VCaP (cell line): Measurements from ENCODE around the gene TOGARAM1.

ENCODE experiments used
- H3K27ac ChIP-seq: fragments of 450-650 bp; 2 replicates; pipeline ENCODE4 v1.5.1; 2017
- TF ChIP-seq, protein P1 (sequence below): fragments of 450-650 bp; conservative IDR thresholded peaks from 2 replicates; pipeline ENCODE4 v1.5.1; 2017; ENCODE audit warnings: mild to moderate bottlenecking, moderate library complexity

The TOGARAM1 gene

DNA sequence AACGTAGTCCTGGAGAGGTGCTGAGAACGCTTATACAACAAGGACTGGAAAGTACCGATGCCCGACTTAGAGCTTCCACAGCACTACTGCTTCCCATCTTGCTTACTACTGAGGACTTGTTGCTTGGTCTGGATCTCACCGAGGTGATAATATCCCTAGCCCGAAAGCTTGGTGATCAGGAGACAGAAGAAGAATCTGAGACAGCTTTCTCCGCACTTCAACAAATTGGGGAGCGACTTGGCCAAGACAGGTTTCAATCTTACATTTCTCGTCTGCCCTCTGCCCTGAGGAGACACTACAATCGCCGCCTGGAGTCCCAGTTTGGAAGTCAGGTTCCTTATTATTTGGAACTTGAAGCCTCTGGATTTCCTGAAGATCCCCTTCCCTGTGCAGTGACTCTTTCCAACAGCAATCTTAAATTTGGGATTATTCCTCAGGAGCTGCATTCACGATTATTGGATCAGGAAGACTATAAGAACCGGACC lies 1.1 kb downstream of the TOGARAM1 start:
- TF ChIP-seq, protein P1, sequence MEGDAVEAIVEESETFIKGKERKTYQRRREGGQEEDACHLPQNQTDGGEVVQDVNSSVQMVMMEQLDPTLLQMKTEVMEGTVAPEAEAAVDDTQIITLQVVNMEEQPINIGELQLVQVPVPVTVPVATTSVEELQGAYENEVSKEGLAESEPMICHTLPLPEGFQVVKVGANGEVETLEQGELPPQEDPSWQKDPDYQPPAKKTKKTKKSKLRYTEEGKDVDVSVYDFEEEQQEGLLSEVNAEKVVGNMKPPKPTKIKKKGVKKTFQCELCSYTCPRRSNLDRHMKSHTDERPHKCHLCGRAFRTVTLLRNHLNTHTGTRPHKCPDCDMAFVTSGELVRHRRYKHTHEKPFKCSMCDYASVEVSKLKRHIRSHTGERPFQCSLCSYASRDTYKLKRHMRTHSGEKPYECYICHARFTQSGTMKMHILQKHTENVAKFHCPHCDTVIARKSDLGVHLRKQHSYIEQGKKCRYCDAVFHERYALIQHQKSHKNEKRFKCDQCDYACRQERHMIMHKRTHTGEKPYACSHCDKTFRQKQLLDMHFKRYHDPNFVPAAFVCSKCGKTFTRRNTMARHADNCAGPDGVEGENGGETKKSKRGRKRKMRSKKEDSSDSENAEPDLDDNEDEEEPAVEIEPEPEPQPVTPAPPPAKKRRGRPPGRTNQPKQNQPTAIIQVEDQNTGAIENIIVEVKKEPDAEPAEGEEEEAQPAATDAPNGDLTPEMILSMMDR = no peak
- no peak overlapping the region for H3K27ac ChIP-seq

DNA sequence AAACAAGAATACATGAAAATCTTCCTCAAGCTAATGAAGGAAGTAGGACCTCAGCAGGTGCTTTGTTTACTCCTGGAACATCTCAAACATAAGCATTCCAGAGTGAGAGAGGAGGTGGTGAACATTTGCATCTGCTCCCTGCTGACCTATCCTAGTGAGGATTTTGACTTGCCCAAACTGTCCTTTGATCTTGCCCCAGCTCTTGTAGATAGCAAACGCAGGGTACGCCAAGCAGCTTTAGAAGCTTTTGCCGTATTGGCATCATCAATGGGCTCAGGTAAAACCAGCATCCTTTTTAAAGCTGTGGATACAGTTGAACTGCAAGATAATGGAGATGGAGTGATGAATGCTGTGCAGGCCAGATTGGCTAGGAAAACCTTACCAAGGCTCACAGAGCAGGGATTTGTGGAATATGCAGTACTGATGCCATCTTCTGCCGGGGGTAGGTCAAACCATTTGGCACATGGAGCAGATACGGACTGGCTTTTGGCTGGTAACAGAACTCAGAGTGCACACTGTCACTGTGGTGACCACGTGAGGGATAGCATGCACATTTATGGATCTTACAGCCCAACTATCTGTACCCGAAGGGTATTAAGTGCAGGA lies 1.9 kb downstream of the TOGARAM1 start:
- TF ChIP-seq, protein P1 = no peak
- H3K27ac ChIP-seq = no peak overlapping the region

DNA sequence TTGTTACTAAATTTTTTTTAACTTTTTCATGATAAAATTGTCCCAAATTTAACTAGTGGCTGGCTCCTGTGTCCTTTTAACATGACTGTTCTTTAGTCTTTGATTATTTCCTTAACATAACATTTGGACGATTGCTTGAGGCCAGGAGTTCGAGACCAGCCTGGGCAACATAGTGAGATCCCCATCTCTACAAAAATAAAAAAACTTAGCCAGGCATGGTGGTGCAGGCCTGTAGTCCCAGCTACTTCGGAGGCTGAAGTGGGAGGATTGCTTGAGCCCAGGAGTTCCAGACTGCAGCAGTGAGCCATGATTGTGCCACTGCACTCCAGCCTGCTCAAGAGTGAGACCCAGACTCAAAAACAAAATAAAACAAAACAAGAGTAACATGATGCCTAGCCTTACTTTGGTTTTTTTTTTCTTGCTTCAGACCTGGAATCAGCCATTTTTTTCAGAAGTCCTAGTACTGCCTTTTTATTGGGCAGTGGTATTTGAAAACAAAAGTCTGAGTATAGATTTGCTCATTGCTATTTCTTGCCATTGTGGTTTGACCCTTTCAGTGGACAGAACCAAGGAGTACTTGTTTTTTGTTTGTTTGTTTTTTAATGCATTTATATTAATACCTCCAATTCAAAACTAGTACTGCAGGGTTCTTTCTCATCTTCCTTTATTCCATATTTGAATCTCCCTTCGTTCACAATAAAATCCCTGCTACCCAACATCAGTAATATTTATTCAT lies 4.8 kb downstream of the TOGARAM1 start:
- TF ChIP-seq, protein P1 = no peak

DNA sequence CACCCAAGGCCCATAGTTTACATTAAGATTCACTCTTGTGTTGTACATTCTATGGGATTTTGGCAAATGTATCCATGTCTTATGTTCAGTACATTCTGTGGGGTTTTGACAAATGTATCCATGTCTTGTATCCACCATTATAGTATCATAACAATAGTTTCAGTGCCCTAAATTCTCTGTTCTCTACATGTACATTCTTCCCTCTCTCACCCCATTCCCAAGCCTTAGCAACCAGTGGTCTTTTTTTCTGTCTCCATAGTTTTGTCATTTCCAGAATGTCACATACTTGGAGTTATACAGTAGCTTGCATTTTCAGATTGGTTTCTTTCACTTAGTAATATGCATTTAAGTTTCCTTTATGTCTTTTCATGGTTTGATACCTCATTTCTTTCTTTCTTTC lies 6.7 kb downstream of the TOGARAM1 start:
- H3K27ac ChIP-seq = no peak overlapping the region
- TF ChIP-seq, protein P1 = no peak

More for the DNA sequence above, 4.8 kb downstream of the TOGARAM1 start:
- no peak overlapping the region for H3K27ac ChIP-seq

DNA sequence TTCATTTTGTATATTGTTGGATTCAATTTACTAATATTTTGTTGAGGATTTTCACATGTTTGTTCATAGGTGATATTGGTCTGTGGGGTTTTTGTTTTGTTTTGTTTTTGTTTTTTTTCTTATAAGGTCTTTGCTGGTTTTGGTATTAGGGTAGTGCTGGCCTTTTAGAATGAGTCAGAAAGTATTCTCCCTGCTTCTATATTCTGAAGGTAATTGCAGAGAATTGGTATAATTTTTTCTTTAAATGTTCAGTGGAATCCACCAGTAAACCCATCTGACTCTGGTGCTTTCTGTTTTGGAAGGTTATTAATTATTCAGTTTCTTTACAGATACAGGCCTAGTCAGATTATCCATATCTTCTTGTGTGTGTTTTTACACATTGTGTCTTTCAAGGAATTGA lies 8.9 kb downstream of the TOGARAM1 start:
- H3K27ac ChIP-seq = no peak overlapping the region
- TF ChIP-seq, protein P1 = no peak

DNA sequence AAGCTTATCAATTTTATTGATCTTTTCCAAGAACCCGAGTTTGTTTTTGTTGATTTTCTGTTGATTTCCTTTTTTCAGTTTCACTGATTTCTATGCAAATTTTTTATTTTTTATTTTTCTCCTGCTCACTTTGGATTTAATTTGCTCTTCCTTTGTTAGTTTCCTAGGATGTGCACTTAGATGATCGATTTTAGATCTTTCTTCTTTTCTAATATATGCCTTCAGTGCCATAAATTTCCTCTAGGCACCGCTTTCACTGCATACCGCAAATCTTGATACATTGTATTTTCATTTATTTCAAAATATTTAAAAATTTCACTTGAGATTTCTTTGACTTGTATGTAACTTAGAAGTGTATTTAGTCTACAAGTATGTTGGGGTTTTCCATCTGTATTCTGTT lies 9.5 kb downstream of the TOGARAM1 start:
- TF ChIP-seq, protein P1 = no peak
- H3K27ac ChIP-seq = no peak overlapping the region

DNA sequence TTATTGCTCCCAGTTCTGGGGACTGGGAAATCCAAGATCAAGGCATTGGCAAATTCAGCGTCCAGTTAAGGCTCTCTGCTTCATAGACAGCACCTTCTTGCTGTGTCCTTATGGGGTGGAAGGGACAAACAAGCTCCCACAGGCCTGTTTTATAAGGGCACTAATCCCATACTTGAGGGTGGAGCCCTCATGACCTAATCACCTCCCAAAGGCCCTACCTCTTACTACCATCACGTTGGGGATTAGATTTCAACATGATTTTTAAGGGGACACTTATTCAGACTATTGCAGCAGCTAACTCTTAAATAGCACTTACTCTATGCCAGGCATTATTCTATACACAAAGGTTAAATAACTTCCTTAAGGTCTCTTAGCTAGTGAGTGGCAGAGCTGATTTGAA lies 17.3 kb downstream of the TOGARAM1 start:
- H3K27ac ChIP-seq = peak overlapping the region; percentile 57
- TF ChIP-seq, protein P1 = no peak
